Stimulated activated CD8-positive, alpha-beta memory T cell treated with anti-CD3 and anti-CD28 coated beads, Interleukin-15, amount 100 ng/mL, for 48 hours (primary cell): Measurements from ENCODE around the gene FILIP1L.

Experiments
- DNase-seq, 2 donors: peaks; one replicate each; pipeline ENCODE4 v3.0.0-alpha.2; 2020; ENCODE audit warnings: low read depth in 2 of 2

FILIP1L gene

DNA sequence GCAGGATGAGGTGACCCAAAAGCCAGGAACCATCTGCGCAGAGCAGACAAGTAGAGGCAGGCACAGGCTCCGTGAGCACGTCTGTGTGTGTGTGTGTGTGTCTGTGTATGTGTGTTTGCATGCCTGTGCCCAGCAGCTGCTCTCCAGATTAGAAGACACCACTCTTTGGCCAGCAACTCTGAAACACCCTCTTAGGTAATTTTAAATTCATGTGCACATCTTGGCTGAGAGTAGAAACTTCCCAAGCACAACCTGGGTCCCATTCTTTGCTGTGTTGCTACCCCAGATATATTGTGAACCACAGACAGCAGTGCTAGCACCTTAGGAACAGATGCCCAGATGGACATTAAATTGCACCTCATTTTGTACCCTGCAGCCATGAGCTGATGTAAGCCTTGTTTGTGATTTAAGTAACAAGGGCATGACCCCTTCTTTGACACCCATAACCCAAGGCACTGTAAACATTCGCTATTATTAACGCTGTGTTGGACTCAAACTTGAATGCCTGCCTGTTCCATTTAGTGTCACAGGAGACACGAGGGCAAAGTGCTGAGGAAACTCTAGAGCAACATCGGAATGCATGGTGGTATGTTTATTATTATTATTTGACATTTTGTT lies at the start of gene FILIP1L:
Gene FILIP1L (minus strand): TSS at position 89 of the 618 bp plus-strand sequence.
- no peak for DNase-seq

GRCh38 chr3:100163787-100164186 lies 49.5 kb upstream of the FILIP1L start:
- DNase-seq: no peak

DNA sequence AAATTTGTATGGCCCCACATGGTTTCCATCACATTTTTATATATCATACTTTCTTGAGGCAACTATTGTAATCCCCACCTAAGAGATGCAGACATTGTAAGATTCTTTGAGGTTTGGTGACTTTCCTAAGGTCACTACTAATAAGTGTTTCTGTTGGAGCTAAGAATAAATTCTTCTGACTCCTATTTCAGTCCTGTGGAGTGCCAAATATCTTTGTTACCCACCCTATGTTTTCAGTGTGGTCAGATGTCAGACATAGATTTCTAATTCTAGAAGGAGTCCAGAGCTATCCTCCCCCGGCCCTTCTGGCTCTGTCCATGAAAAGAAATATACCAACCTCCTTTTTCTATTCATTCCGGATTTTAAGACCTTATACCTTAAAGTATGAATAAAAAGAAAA lies 46.2 kb upstream of the FILIP1L start:
- DNase-seq: no peak

- no peak for DNase-seq
Measured at GRCh38 chr3:100159331-100160153, 45.2 kb upstream of the FILIP1L start.

GRCh38 chr3:100158918-100159330 lies 44.6 kb upstream of the FILIP1L start:
- DNase-seq: no peak

- DNase-seq: no peak
Measured at GRCh38 chr3:100157685-100158084, 43.4 kb upstream of the FILIP1L start.

GRCh38 chr3:100155590-100155989 lies 41.3 kb upstream of the FILIP1L start:
- no peak for DNase-seq

- DNase-seq: no peak
Measured at GRCh38 chr3:100155128-100155527, 40.8 kb upstream of the FILIP1L start.

DNA sequence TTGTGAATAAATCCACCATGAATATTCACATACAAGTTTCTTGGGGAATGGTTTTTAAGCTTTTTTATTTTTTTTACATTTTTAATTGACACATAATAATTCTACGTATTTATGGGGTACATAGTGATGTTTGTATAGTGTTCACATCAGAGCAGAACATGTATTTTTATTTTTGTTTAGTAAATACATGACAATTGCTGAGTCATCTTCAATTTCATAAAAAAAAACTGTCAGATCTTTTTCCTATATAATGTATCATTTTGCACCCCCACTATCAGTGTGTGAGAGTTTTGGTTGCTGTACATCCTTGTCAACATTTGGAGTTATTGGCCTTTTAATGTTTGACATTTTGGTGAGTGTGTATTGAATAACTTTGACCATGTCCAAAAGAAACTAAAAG lies 39.9 kb upstream of the FILIP1L start:
- no peak for DNase-seq

- DNase-seq: no peak
Measured at GRCh38 chr3:100151024-100151707, 36.9 kb upstream of the FILIP1L start.

- no peak for DNase-seq
Measured at GRCh38 chr3:100150473-100150872, 36.2 kb upstream of the FILIP1L start.

DNA sequence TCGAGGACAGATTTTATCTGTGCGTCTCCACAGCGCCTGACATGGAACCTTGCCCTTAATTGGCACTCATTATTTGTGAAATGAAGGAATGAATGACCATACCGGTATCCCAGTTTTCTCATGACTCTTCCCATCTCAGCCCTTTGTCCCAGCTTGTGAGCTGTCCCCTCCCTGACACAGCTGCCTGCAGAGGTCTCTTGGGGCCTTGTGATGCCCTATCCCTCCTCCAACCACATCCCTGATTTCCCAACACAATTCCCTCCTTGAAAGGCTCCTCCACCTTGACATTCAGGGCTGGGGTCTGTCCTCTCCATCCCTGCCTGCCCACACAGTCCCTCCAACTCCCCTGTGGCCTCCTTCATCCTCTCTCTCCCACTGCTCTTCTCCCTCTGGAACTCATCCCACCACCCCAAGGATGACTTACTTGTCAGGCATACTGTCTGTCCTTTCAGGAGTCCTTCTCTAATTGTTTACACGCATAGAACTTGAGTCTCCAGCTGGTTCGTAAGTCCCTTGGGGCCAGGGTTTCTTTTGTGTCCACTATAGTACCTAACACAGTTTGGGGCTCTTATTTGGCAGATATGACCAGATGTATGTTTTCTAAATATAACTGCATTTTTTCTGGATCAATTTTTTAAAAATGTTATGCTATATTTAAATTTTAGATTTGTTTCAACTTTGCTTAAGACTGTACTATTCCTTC lies 35.6 kb upstream of the FILIP1L start:
- DNase-seq: no peak

DNA sequence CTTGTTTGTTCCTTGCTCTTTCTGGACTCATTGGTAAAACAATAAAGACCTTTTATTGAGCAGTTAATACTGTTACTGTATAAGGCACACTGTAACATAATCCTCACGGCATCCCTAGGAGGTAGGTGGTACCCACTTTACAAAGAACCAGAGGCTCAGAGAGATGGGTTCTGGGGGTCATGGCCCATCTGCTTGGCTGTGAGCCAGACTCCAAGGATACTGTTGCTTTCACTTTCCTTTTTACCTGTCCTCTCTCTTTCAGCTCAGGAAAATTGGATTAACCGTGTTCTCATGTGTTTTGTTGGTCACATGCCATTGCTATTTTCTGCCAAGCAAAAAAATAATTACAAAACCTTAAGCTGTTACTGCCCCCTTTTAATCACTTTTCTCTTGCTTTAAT lies 34.8 kb upstream of the FILIP1L start:
- DNase-seq: no peak

DNA sequence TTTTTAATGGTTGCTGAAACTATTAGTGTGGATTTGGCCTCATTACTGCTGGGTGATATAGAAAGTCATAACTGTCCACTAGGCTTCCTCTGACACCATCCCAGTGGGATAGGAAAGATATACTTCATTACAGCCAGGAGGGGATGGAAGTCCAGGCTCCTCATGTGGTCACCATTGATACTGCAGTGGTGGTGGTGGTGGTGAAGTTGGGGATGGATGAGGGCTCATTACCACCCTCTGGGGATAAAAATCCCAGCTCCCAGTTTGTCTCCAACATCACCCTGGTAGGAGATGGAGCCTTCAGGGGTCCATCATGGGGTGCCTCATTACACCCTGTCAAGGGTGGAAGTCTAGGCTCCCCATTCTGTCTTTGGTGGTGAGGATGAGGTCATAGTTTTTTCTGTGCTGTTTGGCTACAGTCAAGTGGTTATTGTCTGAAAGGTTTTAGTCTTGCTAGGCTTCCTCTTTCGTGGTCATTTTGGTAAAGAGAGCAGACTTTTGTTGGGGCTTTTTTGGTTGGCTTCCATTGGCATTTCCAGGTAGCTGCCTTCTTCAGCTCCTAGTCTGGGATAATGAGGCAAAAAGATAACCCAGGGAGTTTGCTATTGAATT lies 30.1 kb upstream of the FILIP1L start:
- no peak for DNase-seq

DNA sequence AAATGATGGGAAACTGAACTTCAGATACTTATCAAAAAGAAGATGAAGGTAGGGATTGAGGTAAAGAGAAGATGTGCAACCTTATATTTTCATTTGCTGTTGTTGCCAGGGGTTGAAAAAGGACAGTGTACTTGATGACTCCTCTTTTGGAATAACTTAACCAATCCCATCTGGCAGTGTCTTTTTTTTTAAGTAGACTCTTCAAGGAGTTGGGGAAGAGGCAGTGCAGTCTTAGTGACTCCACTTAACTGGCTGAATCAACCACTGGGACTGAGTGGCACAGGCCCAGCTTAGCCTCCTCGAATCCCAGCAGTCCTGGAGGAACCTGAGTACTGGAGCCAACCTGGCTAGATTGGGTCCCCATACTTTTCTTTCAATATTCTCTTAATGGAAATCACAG lies 27.3 kb upstream of the FILIP1L start:
- DNase-seq: no peak

- DNase-seq: no peak
Measured at GRCh38 chr3:100140976-100141375, 26.7 kb upstream of the FILIP1L start.

GRCh38 chr3:100136921-100137320 lies 22.6 kb upstream of the FILIP1L start:
- no peak for DNase-seq

GRCh38 chr3:100131241-100131640 lies 16.9 kb upstream of the FILIP1L start:
- no peak for DNase-seq

DNA sequence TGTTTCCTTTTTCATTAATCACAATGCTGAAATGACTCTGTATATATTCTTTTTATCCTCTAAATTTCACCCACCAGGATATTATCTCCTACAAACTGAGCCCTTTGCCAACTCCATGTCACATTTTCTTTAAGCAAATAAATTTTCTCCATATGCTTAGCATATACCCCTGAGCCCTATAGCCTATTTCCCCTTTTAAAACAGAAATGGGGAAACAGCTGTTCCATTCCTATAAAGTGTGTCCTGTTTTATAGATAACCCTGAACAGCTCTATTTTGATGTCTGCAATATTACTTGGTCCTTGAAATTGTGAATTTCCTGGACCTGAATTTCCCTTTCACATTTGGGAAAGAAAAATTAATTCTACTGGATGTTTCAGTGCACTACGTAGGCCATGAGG lies 15.6 kb upstream of the FILIP1L start:
- DNase-seq: no peak

GRCh38 chr3:100128565-100128964 lies 14.3 kb upstream of the FILIP1L start:
- DNase-seq: no peak

DNA sequence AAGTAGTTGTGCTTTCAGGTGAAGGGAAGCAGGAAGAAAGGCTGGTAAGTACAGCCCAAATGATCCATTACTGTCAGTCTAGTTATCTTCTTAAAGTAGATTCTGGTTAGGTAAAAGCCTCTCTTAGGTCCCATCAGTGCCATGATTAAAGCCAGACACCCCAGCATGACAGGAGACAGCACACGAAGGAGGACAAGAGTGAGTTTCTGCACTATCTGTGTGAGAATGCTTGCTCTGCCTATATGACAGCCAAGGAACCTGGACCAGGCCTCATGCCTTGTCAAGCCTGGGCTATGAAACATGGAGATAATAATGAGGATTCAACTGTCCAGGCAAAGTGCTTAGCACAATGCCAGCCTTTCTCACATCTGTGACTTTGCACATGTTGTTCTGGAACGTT lies 13.5 kb upstream of the FILIP1L start:
- no peak for DNase-seq
